Endothelial cell (in vitro differentiated cells): ENCODE measurements around the gene SPTLC1. TPM values are rescaled to one million over a fixed set of nuclear protein-coding genes. Genes with fewer than 3 reads are reported as not detected.
"Not testable (repeated sequence)": the region's sequence is repeated elsewhere in the genome, so short reads cannot be mapped to it uniquely, and the experiment has no call there.

Experiments
- DNase-seq: peaks from one replicate; pipeline ENCODE4 v3.0.0; 2021; ENCODE audit warnings: low spot score
- H3K27ac Mint-ChIP-seq: one replicate; pipeline ENCODE4 v1.8.0; 2021; ENCODE audit warnings: mixed read lengths, inconsistent platforms; ENCODE audit not compliant: unreplicated experiment
- H3K27me3 Mint-ChIP-seq: one replicate; pipeline ENCODE4 v1.8.0; 2021; ENCODE audit warnings: mild to moderate bottlenecking, moderate library complexity, mixed read lengths, inconsistent platforms; ENCODE audit not compliant: unreplicated experiment
- H3K36me3 Mint-ChIP-seq: one replicate; pipeline ENCODE4 v1.8.0; 2021; ENCODE audit warnings: mild to moderate bottlenecking, low read depth, mixed read lengths, inconsistent platforms; ENCODE audit not compliant: unreplicated experiment
- H3K4me1 Mint-ChIP-seq: one replicate; pipeline ENCODE4 v1.8.0; 2021; ENCODE audit warnings: mild to moderate bottlenecking, mixed read lengths, inconsistent platforms; ENCODE audit not compliant: unreplicated experiment
- H3K4me3 Mint-ChIP-seq: one replicate; pipeline ENCODE4 v1.8.0; 2021; ENCODE audit warnings: mild to moderate bottlenecking, mixed read lengths, inconsistent platforms; ENCODE audit not compliant: unreplicated experiment
- H3K9me3 Mint-ChIP-seq: one replicate; pipeline ENCODE4 v1.8.0; 2021; ENCODE audit warnings: mixed read lengths, inconsistent platforms; ENCODE audit not compliant: unreplicated experiment
- CTCF ChIP-seq: fragments of 200-600 bp; sonication (generic); IDR thresholded peaks from one replicate; pipeline ENCODE4 v1.5.0; 2021; ENCODE audit warnings: antibody characterized with exemption; ENCODE audit not compliant: unreplicated experiment
- total RNA-seq: library from RNA; stranded (reverse); fragmentation: NEBNext Ultra II Directional; extraction: Animal tissue kit (Norgen Biotek cat#: 25700); gene quantifications from one replicate; pipeline ENCODE4 v1.2.1, GENCODE V29; 2021; ENCODE audit not compliant: unreplicated experiment

The SPTLC1 gene
- total RNA-seq, 1 donor from 2014 or later, result 69.2 TPM

GRCh38 chr9:92160786-92161185 lies 45.6 kb upstream of the SPTLC1 start:
- H3K36me3 Mint-ChIP-seq, result peaks cover 12% of the 10 kb centered on the region
- TF ChIP-seq CTCF, result no peak
- H3K9me3 Mint-ChIP-seq, result no peaks in the 10 kb centered on the region
- no peak overlapping the region for H3K4me3 Mint-ChIP-seq
- peaks cover 4% of the 10 kb centered on the region for H3K27me3 Mint-ChIP-seq
- no peak for DNase-seq
- H3K27ac Mint-ChIP-seq, result no peak overlapping the region
- peaks cover 2% of the 10 kb centered on the region for H3K4me1 Mint-ChIP-seq

- peaks cover 12% of the 10 kb centered on the region for H3K36me3 Mint-ChIP-seq
- DNase-seq, result no peak
- no peak for TF ChIP-seq CTCF
- H3K4me1 Mint-ChIP-seq, result peaks cover 2% of the 10 kb centered on the region
- H3K9me3 Mint-ChIP-seq, result no peaks in the 10 kb centered on the region
- no peak overlapping the region for H3K27ac Mint-ChIP-seq
- H3K4me3 Mint-ChIP-seq, result peak overlapping the region; percentile 38
- peaks cover 4% of the 10 kb centered on the region for H3K27me3 Mint-ChIP-seq
Observed at GRCh38 chr9:92159058-92159457, 43.8 kb upstream of the SPTLC1 start.

GRCh38 chr9:92158097-92158601 lies 42.9 kb upstream of the SPTLC1 start:
- Mint-ChIP-seq H3K4me3 (no peak overlapping the region), H3K4me1 (peaks cover 2% of the 10 kb centered on the region), H3K27ac (no peak overlapping the region), H3K36me3 (peaks cover 12% of the 10 kb centered on the region), H3K9me3 (no peaks in the 10 kb centered on the region), H3K27me3 (peaks cover 4% of the 10 kb centered on the region)
- TF ChIP-seq CTCF, result no peak
- DNase-seq, result no peak

GRCh38 chr9:92155736-92156135 lies 40.5 kb upstream of the SPTLC1 start:
- H3K27ac Mint-ChIP-seq, H3K9me3 Mint-ChIP-seq, DNase-seq, H3K36me3 Mint-ChIP-seq, H3K4me3 Mint-ChIP-seq, H3K4me1 Mint-ChIP-seq, H3K27me3 Mint-ChIP-seq: not testable (repeated sequence)

- no peak for TF ChIP-seq CTCF
- Mint-ChIP-seq H3K36me3 (peaks cover 5% of the 10 kb centered on the region), H3K9me3 (no peaks in the 10 kb centered on the region), H3K27ac (no peak overlapping the region), H3K4me3 (no peak overlapping the region), H3K4me1 (peaks cover under 1% of the 10 kb centered on the region), H3K27me3 (peaks cover under 1% of the 10 kb centered on the region)
- DNase-seq, result no peak
Observed at GRCh38 chr9:92155221-92155620, 40.0 kb upstream of the SPTLC1 start.

- not testable (repeated sequence) for H3K36me3 Mint-ChIP-seq, H3K4me3 Mint-ChIP-seq, H3K9me3 Mint-ChIP-seq, DNase-seq, H3K4me1 Mint-ChIP-seq, H3K27ac Mint-ChIP-seq, H3K27me3 Mint-ChIP-seq
Observed at GRCh38 chr9:92153466-92154415, 38.5 kb upstream of the SPTLC1 start.
